LNCAP (cell line): ENCODE data around the gene CCDC18.

Source experiments
- TF ChIP-seq, protein P1 (sequence below): fragments of 450-650 bp; IDR thresholded peaks from 2 replicates; pipeline ENCODE4 v1.5.1; 2017; ENCODE audit warnings: mild to moderate bottlenecking

The CCDC18 gene

DNA sequence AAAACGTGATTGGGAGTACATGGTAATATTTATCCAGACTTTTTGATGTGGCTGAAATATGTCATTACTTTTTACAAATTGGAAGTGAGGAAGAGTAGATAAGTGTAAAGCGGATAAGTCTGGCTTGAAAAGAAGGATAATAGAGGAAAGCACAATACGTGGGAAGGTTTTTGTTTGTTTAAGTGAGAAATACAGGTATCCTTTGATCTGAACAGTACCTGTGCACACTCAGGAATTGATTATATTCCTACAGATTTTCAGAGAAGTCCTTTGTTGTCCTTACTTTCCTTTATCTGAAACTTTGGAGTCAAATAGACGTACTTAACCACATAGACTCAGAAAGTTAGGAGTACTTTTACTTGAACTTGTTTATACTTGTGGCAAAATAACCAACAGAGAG, 20.2 kb downstream of the CCDC18 start:
- TF ChIP-seq, protein P1, sequence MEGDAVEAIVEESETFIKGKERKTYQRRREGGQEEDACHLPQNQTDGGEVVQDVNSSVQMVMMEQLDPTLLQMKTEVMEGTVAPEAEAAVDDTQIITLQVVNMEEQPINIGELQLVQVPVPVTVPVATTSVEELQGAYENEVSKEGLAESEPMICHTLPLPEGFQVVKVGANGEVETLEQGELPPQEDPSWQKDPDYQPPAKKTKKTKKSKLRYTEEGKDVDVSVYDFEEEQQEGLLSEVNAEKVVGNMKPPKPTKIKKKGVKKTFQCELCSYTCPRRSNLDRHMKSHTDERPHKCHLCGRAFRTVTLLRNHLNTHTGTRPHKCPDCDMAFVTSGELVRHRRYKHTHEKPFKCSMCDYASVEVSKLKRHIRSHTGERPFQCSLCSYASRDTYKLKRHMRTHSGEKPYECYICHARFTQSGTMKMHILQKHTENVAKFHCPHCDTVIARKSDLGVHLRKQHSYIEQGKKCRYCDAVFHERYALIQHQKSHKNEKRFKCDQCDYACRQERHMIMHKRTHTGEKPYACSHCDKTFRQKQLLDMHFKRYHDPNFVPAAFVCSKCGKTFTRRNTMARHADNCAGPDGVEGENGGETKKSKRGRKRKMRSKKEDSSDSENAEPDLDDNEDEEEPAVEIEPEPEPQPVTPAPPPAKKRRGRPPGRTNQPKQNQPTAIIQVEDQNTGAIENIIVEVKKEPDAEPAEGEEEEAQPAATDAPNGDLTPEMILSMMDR: no peak

DNA sequence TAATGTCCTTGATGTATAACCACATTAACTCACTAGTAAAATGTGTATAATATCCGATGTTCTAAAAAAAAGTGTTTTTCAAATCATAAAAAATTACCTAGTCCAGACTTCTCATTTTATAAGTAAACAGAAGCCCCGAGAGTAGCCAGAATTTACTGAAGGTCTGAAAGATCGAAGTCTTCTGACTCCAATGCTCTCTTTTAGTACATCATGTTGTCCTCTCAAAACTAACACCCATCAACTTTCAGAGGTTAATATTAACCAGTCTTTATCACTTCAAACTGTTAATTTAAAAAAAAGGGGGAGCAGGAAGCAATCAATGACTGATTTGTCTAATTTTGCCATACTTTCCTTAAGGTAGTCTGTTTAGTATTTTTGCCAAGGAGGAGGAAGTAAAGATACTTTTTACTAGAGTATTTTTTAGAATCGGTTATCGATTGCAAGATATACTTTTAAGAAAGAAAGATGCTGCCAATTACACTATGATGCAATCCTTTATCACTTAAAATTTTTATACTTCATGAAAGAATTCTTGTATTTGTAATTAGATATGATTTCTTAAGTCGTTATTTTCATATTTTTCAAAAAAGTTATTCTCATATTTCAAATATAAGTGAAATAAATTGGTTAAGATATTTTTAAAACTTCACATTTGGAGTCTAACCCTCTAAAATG, 25.5 kb downstream of the CCDC18 start:
- TF ChIP-seq, protein P1: no peak

DNA sequence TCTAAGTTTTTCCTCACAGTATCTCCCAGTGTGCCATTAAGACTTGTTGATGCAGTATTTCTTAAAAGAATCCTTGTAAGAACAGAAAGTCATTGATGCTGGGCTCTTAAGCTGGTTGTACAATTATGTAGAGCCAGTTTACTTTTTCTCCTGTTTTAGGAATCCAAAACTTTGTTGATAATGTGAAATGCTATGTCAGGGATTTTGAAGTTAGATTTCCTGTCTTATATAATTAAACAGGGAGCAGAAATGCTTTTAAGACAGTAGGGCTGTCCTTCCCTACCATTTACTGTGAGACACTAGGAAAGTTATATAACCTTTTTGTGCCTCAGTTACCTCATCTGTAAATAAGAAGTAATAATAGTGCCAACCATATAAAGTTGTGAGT, 26.0 kb downstream of the CCDC18 start:
- TF ChIP-seq, protein P1: no peak

DNA sequence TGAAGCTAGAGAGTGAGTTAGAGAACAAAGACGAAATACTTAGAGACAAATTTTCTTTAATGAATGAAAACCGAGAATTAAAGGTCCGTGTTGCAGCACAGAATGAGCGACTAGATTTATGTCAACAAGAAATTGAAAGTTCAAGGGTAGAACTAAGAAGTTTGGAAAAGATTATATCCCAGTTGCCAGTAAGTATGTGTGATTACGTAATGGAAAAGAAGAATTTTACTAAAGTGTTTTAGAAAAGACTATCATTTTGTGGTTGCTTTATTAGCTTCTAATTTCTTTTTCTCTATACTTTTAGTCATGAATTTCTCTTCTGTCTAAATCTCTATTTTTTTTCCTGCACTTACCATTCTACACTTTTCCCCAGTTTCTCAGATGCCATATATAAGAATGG, 26.7 kb downstream of the CCDC18 start:
- TF ChIP-seq, protein P1: no peak

DNA sequence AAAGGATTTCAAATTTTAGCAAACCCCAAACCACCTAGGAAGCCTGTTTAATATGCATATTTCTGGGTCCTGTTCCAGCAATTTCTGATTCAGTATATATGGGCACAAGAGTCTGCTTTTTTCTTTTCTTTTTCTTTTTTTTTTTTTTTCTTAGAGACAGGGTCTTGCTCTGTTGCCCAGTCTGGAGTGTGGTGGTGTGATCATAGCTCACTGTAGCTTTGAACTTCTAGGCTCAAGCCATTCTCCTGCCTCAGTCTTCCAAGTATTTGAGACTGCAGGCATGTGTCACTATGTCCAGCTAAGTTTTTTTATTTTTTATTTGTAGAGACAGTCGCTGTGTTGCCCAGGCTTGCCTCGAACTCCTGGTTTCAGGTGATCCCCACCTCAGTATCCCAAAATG, 34.8 kb downstream of the CCDC18 start:
- TF ChIP-seq, protein P1: no peak

DNA sequence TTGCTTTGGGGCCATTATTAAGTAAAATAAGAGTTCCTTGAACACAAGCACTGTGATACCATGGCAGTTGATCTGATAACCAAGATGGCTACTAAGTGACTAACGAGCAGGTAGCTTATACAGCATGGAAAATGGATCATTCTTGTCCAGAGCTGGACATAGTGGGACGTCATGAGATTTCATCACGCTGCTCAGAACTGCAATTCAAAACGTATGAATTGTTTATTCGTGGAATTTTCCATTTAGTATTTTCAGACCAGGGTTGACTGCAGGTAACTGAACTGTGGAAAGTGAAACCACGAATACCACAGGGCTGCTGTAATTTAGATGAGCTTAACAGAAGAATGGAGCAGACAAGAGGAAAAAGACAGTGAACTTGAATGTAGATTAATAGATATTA, 38.9 kb downstream of the CCDC18 start:
- TF ChIP-seq, protein P1: no peak

DNA sequence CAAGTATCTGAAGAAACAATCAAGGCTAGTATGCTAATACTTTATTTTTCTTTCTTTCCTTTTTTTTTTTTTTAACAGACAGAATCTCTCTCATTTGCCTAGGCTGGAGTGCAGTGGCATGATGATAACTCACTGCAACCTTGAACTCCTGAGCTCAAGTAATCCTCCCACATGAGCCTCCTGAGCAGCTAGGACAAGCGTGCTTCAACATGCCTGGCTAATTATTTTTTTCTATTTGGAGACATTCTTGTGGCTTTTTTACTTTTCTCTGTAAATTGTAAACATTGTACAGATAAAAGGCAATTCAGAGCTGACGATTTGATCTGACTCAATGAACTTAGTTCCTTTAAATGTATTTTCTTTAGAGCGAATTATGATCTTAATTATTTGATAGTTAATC, 41.4 kb downstream of the CCDC18 start:
- TF ChIP-seq, protein P1: no peak
